Measurements from ENCODE around the gene ACVR1B. TPM values are rescaled to one million over a fixed set of nuclear protein-coding genes. Genes with fewer than 3 reads are reported as not detected.

ACVR1B gene
- total RNA-seq, 1 experiment from 2014 or later, result 22.4 TPM

GRCh38 chr12:51924551-51925319 is 26.8 kb upstream of the ACVR1B start:
- Histone ChIP-seq H3K9me3 (replicated peaks) (no peaks in the 10 kb centered on the region), H3K36me3 (no peaks in the 10 kb centered on the region), H3K27me3 (no peaks in the 10 kb centered on the region), H3K4me1 (peaks cover 17% of the 10 kb centered on the region), H3K4me3 (no peak overlapping the region), H3K27ac (no peak overlapping the region)
- no peak for DNase-seq

DNA sequence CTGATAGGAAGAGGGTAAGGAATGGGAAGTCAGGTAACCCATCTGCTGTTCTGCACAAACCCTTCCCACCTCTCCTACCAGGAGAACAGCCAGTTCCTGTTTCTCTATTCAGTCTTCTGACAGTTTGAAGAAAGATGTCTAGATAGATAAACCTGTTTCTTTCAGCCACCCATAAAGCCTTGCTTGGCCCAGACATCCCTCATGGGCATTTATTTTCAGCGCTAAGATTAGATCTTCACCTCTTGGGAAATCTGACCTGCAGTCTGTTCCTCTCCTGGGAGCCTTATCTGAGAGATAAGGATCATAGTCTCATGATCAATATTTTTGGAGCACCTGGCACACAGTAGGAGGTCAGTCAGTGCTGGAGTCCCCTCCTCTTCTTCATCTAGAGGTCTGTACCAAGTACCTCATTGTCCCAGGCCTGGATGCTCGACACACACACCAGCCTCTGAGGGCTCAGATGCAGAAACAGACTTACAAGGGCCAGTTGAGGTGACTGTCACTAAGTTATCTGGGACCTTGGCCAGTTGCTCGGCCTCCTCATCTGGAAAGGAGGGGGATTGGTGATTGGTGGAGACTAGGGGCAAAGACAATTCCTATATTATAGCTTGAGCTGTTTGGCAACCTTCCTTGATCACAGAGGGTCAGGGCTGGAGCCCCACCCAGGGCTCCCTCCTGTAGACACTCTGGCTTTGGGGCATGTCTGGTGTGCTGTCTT is 26.0 kb upstream of the ACVR1B start:
- H3K27ac ChIP-seq, result no peak overlapping the region

DNA sequence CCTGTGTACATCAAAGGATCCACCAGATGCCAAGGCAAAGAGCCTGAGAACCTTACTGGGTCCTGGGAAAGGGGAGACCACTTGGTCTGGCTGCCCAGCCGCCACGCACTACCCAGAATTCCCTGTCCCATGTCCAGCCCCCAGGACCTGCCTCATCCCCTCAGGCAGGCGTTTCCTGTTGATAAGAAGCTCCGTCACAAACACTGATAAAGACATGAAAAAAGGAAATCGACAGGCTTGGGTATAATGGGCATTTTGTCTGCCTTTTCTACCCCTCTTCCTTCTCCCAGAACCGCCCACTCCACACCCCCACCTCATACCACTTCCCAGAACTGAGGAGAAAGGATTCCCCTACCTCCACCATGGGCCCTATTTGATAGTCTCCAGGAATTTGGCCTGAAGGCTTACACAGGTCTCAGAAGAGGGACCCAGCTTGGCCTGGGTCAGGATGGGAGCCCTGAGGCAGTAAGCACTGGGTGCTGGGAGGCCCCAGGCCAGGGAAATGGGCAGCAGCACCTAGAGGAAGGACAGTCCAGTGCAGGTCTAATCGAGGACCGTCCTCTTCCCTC is 25.4 kb upstream of the ACVR1B start:
- Histone ChIP-seq H3K4me3 (no peak overlapping the region), H3K9me3 (replicated peaks) (no peaks in the 10 kb centered on the region), H3K27ac (no peak overlapping the region), H3K36me3 (no peaks in the 10 kb centered on the region), H3K27me3 (no peaks in the 10 kb centered on the region), H3K4me1 (peaks cover 7% of the 10 kb centered on the region)
- DNase-seq, result no peak

More for the DNA sequence above, 26.0 kb upstream of the ACVR1B start:
- DNase-seq, result no peak
- Histone ChIP-seq H3K27me3 (no peaks in the 10 kb centered on the region), H3K4me3 (no peak overlapping the region), H3K36me3 (no peaks in the 10 kb centered on the region), H3K9me3 (replicated peaks) (no peaks in the 10 kb centered on the region), H3K4me1 (peaks cover 12% of the 10 kb centered on the region)

- Histone ChIP-seq H3K27me3 (no peaks in the 10 kb centered on the region), H3K9me3 (replicated peaks) (no peaks in the 10 kb centered on the region), H3K36me3 (no peaks in the 10 kb centered on the region), H3K4me1 (peaks cover 1% of the 10 kb centered on the region), H3K27ac (no peak overlapping the region), H3K4me3 (no peak overlapping the region)
- no peak for DNase-seq
These were observed 24.8 kb upstream of the ACVR1B start for GRCh38 chr12:51926718-51927117.

GRCh38 chr12:51932218-51933076 is 19.1 kb upstream of the ACVR1B start:
- Histone ChIP-seq H3K4me1 (no peaks in the 10 kb centered on the region), H3K9me3 (replicated peaks) (no peaks in the 10 kb centered on the region), H3K4me3 (no peak overlapping the region), H3K27ac (no peak overlapping the region), H3K27me3 (peaks cover 15% of the 10 kb centered on the region), H3K36me3 (no peaks in the 10 kb centered on the region)
- no peak for DNase-seq

GRCh38 chr12:51934080-51934479 is 17.4 kb upstream of the ACVR1B start:
- DNase-seq, result no peak
- H3K36me3 ChIP-seq, result no peaks in the 10 kb centered on the region
- no peaks in the 10 kb centered on the region for H3K4me1 ChIP-seq
- H3K9me3 ChIP-seq (replicated peaks), result no peaks in the 10 kb centered on the region
- H3K4me3 ChIP-seq, result no peak overlapping the region
- H3K27ac ChIP-seq, result no peak overlapping the region
- H3K27me3 ChIP-seq, result peaks cover 26% of the 10 kb centered on the region

GRCh38 chr12:51937926-51938325 is 13.6 kb upstream of the ACVR1B start:
- Histone ChIP-seq H3K4me1 (peaks cover 14% of the 10 kb centered on the region), H3K9me3 (replicated peaks) (no peaks in the 10 kb centered on the region), H3K4me3 (no peak overlapping the region), H3K27ac (no peak overlapping the region), H3K36me3 (no peaks in the 10 kb centered on the region), H3K27me3 (peaks cover 22% of the 10 kb centered on the region)
- DNase-seq, result no peak

GRCh38 chr12:51938726-51939125 is 12.8 kb upstream of the ACVR1B start:
- no peak for DNase-seq

DNA sequence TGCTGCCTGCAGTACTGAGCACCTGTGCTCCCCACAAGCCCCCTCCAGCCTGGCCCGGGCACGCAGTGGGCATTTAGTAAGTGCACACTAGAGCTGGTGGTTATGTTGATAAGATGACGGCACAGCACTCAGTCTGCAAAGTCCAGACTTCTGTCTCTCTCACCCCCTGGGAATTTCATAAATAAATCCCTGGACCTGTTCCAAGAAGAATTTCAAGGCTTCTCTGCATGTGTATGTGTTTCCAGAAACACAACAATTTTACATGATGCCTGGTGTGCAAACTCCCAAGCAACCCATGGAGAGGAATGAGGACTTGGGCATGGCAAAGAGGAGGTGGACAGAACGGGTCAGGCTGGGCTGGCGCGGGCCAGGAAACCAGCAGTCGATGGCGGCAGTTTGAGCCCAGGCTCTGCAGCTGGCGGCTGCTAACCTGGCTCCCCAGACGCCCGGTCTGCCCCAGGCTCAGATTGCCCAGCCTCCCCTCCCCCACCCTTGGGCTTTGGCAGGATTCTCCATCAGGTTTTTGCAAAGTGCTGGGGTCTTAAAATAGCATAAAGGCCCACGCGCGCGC is 10.4 kb upstream of the ACVR1B start:
- Histone ChIP-seq H3K9me3 (replicated peaks) (peaks cover 15% of the 10 kb centered on the region; the same call in 1 of the 2 replicates), H3K27ac (no peak overlapping the region), H3K27me3 (peaks cover 12% of the 10 kb centered on the region), H3K4me1 (peaks cover 14% of the 10 kb centered on the region), H3K36me3 (no peaks in the 10 kb centered on the region), H3K4me3 (peak overlapping the region; percentile 15)
- DNase-seq, result peak; percentile 61 to 69

More at GRCh38 chr12:51938726-51939125, 12.8 kb upstream of the ACVR1B start:
- H3K36me3 ChIP-seq, result no peaks in the 10 kb centered on the region
- H3K9me3 ChIP-seq (replicated peaks), result no peaks in the 10 kb centered on the region
- H3K4me3 ChIP-seq, result no peak overlapping the region
- peaks cover 14% of the 10 kb centered on the region for H3K4me1 ChIP-seq
- peaks cover 18% of the 10 kb centered on the region for H3K27me3 ChIP-seq
- H3K27ac ChIP-seq, result no peak overlapping the region

GRCh38 chr12:51941604-51942003 is 9.9 kb upstream of the ACVR1B start:
- Histone ChIP-seq H3K4me1 (peaks cover 14% of the 10 kb centered on the region), H3K36me3 (no peaks in the 10 kb centered on the region), H3K4me3 (peak overlapping the region; percentile 15; the same call in 1 of the 2 replicates), H3K27me3 (peaks cover 12% of the 10 kb centered on the region), H3K9me3 (replicated peaks) (peaks cover 15% of the 10 kb centered on the region; the same call in 1 of the 2 replicates), H3K27ac (no peak overlapping the region)
- DNase-seq, result no peak

DNA sequence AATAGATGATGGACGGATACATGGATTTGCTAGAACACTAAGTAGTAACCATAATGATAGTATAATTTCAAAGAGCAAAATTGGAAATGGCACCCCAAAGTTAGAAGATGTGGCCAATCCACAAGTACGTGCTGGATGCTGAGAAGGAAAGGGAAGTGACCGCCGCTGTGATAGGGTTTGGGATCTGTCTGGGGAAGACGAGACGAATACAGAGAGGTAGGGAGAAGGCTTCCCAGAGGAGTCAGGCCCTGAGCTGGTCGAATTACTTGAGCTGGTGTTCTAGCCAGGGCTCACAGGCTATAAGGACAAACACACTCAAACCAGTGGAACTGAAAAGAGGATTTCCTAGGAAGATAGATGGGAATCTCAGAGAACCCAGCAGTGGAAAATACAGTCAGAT is 9.4 kb upstream of the ACVR1B start:
- no peaks in the 10 kb centered on the region for H3K36me3 ChIP-seq
- peaks cover 12% of the 10 kb centered on the region for H3K27me3 ChIP-seq
- no peak for DNase-seq
- no peak overlapping the region for H3K4me3 ChIP-seq
- H3K4me1 ChIP-seq, result peaks cover 14% of the 10 kb centered on the region
- no peak overlapping the region for H3K27ac ChIP-seq
- peaks cover 15% of the 10 kb centered on the region; the same call in 1 of the 2 replicates for H3K9me3 ChIP-seq (replicated peaks)

- peaks cover 15% of the 10 kb centered on the region; the same call in 1 of the 2 replicates for H3K9me3 ChIP-seq (replicated peaks)
- H3K27ac ChIP-seq, result no peak overlapping the region
- peaks cover 14% of the 10 kb centered on the region for H3K4me1 ChIP-seq
- H3K4me3 ChIP-seq, result no peak overlapping the region
- peaks cover 10% of the 10 kb centered on the region for H3K27me3 ChIP-seq
- no peak for DNase-seq
- H3K36me3 ChIP-seq, result no peaks in the 10 kb centered on the region
These were observed 8.9 kb upstream of the ACVR1B start for GRCh38 chr12:51942501-51943000.

DNA sequence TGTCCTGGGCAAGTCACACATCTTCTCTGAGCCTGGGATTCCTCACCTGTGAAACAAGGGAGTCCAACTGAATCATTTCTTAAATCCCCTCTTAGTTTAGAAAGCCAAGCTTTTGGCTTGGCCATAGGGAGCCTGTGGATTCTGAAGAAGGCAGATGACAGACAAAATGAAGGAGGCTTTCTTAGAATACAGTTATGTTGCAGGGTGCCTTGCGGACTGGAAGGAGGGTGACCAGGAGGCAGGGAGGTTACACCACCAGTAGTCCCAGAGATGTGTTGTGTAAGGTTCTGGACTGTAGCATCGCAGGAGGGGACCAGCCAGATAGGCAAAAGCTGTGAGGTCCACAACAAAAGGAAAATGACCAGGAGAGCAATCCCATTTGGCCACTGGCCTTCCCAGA is 8.2 kb upstream of the ACVR1B start:
- no peak for DNase-seq
- Histone ChIP-seq H3K27me3 (peaks cover 2% of the 10 kb centered on the region), H3K27ac (no peak overlapping the region), H3K9me3 (replicated peaks) (peaks cover 15% of the 10 kb centered on the region; the same call in 1 of the 2 replicates), H3K4me3 (no peak overlapping the region), H3K4me1 (peaks cover 14% of the 10 kb centered on the region), H3K36me3 (no peaks in the 10 kb centered on the region)

All from SJCRH30 (cell line).